Upper lobe of right lung (tissue), 1 donor: Measurements from ENCODE around the gene SPPL2B. TPM values are rescaled to one million over a fixed set of nuclear protein-coding genes. Genes with fewer than 3 reads are reported as not detected.

Experiments
- ATAC-seq: fragments of 200-7000 bp; cut with Tn5 transposase; one replicate; pipeline ENCODE4 v1.9.1; 2020; ENCODE audit warnings: mild to moderate bottlenecking, moderate library complexity
- DNase-seq: peaks from one replicate; pipeline ENCODE4 v3.0.0-alpha.2; 2020
- H3K27ac ChIP-seq: fragments of 200-600 bp; one replicate; pipeline ENCODE4 v1.8.0; 2022
- H3K27me3 ChIP-seq: fragments of 200-600 bp; one replicate; pipeline ENCODE4 v1.8.0; 2022; ENCODE audit warnings: mild to moderate bottlenecking
- H3K36me3 ChIP-seq: fragments of 200-600 bp; one replicate; pipeline ENCODE4 v1.8.0; 2022
- H3K4me1 ChIP-seq: fragments of 200-600 bp; one replicate; pipeline ENCODE4 v1.8.0; 2022
- H3K4me3 ChIP-seq: fragments of 200-600 bp; one replicate; pipeline ENCODE4 v1.8.0; 2022; ENCODE audit warnings: mild to moderate bottlenecking
- H3K9me3 ChIP-seq: fragments of 200-600 bp; one replicate; pipeline ENCODE4 v1.8.0; 2022
- intact Hi-C: fragments of 100-400 bp; cut with DNase I; formaldehyde crosslinking; loops from one replicate; pipeline ENCODE4 v1.11.0; 2022
- total RNA-seq: library from RNA; stranded (reverse); fragmentation: NEBNext Ultra II Directional; extraction: Animal tissue kit (Norgen Biotek cat#: 25700); gene quantifications from one replicate; pipeline ENCODE4 v1.2.1, GENCODE V29; 2021
- TF ChIP-seq, protein P1 (sequence below): fragments of 200-600 bp; IDR thresholded peaks from one replicate; pipeline ENCODE4 v1.8.0; 2022; ENCODE audit warnings: antibody characterized with exemption
- donor health status: DM: no; HTN: yes; CAD: no; lungs with severe emphysema.

SPPL2B gene
- total RNA-seq, 1 donor from 2014 or later: 50.9 TPM

DNA sequence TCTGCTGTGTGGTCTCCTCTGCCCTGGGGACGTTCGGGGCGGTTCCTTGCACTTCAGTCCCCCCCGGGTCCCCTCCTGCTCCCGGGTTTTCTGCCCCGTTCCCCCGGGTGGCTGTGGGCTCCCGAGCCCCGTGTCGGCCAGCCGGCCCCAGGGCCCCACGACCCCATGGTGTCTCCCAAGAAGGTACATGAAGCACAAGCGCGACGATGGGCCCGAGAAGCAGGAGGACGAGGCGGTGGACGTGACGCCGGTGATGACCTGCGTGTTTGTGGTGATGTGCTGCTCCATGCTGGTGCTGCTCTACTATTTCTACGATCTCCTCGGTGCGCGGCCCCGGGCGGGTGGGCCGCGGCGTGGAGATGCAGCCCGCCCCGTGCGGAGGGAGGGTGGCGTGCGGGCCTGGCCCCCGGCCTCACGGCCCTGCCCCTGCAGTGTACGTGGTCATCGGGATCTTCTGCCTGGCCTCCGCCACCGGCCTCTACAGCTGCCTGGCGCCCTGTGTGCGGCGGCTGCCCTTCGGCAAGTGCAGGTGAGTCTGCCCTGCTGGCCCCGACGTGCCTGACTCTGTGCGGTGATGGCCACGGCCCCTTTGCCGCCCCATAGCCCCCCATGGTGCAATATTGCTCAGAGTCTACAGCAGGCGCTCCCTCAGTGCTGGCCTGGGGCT lies 11.3 kb downstream of the SPPL2B start:
- no peak for ATAC-seq
- H3K9me3 ChIP-seq: no peaks in the 10 kb centered on the region
- intact Hi-C loops: no loop called here
- DNase-seq: no peak
- TF ChIP-seq, protein P1, sequence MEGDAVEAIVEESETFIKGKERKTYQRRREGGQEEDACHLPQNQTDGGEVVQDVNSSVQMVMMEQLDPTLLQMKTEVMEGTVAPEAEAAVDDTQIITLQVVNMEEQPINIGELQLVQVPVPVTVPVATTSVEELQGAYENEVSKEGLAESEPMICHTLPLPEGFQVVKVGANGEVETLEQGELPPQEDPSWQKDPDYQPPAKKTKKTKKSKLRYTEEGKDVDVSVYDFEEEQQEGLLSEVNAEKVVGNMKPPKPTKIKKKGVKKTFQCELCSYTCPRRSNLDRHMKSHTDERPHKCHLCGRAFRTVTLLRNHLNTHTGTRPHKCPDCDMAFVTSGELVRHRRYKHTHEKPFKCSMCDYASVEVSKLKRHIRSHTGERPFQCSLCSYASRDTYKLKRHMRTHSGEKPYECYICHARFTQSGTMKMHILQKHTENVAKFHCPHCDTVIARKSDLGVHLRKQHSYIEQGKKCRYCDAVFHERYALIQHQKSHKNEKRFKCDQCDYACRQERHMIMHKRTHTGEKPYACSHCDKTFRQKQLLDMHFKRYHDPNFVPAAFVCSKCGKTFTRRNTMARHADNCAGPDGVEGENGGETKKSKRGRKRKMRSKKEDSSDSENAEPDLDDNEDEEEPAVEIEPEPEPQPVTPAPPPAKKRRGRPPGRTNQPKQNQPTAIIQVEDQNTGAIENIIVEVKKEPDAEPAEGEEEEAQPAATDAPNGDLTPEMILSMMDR: no peak
- H3K27me3 ChIP-seq: no peaks in the 10 kb centered on the region
- no peak overlapping the region for H3K27ac ChIP-seq
- H3K4me3 ChIP-seq: no peak overlapping the region
- no peaks in the 10 kb centered on the region for H3K4me1 ChIP-seq
- H3K36me3 ChIP-seq: no peaks in the 10 kb centered on the region

DNA sequence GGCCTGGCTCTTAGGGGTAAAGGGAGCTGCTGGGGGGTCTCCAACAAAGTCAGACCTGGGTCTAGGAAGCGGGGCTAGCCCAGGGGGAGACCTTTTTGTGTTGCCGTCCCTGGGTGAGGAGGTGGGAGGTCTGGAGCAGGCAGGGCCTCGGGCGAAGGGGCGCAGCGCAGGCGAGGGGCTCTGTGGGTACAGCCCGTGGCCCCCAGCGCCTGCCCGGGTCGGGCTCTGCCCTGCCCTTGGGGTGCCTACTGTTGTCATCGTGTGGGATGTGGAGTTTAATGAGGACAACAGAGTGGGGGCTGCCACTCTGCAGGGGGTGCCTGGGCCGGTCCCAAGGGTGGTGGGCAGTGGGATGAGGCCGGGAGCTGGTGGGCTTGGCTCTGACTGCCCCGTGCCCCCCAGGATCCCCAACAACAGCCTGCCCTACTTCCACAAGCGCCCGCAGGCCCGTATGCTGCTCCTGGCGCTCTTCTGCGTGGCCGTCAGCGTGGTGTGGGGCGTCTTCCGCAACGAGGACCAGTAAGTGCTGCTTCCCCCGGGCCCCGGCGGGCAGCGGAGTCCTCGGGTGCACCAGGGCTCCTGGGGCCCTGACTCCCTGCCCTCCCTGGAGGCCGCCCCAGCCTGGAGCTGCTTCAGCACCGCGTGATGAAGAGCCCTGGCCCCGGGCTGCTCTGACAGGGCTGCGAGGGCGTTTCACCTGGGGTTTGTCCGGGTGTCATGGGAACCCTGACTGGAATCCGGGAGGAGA lies 12.2 kb downstream of the SPPL2B start:
- intact Hi-C loops: no loop called here
- ATAC-seq (no peak), DNase-seq (no peak)
- Histone ChIP-seq H3K4me3 (no peak overlapping the region), H3K36me3 (no peaks in the 10 kb centered on the region), H3K27me3 (no peaks in the 10 kb centered on the region), H3K27ac (no peak overlapping the region), H3K9me3 (no peaks in the 10 kb centered on the region), H3K4me1 (no peaks in the 10 kb centered on the region)
- TF ChIP-seq, protein P1: no peak

DNA sequence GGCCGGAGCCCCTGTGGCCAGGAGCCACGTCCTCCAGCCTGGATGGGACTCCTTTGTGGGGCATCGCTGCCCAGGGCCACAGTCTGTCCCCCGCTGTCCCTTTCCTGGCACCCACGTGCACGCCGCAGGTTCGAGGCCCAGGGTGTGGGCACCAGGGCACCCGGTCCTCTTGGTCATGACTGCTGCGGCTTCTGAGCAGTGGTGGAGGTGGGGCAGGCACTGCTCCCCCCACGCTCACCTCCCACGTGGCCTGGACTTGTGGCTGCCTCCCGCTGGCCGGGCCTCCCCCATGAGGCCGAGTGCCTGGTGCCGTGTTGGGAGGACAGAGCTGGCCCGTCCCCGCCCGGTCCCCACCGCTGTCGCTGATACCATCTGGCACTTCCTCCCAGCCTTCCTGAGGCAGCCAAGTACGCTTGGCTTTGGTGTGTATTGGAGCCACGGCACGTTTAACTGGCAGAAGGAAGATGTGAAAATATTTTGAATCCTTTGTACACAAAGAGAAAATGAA lies 12.8 kb downstream of the SPPL2B start:
- intact Hi-C loops: no loop called here
- TF ChIP-seq, protein P1: no peak

DNA sequence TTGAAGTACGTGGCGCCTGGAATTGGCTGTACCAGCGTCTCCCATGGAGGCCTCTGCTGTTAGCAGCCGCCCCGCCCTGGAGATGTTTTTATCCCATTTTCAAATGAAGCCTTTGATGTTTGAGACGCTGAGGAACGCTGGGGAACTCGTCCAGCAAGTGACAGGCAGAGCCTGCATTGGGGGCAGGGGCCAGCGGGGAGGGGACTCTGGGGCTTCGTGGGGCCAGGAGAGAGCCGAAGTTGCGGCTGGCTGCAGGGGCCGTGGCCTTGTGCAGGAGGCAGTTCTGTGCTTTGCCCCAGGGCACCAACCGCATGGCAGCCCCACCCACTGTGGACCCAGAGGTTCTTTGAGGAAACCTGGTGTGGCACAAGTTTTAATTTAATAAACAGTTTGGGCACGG lies 13.5 kb downstream of the SPPL2B start:
- Histone ChIP-seq H3K36me3 (no peaks in the 10 kb centered on the region), H3K4me3 (no peak overlapping the region), H3K9me3 (no peaks in the 10 kb centered on the region), H3K27me3 (no peaks in the 10 kb centered on the region), H3K4me1 (no peaks in the 10 kb centered on the region), H3K27ac (no peak overlapping the region)
- DNase-seq (no peak), ATAC-seq (no peak)
- TF ChIP-seq, protein P1: no peak
- intact Hi-C loops: no loop called here

More for the DNA sequence above, 12.8 kb downstream of the SPPL2B start:
- Histone ChIP-seq H3K27me3 (no peaks in the 10 kb centered on the region), H3K4me1 (no peaks in the 10 kb centered on the region), H3K27ac (no peak overlapping the region), H3K36me3 (no peaks in the 10 kb centered on the region), H3K9me3 (no peaks in the 10 kb centered on the region), H3K4me3 (no peak overlapping the region)
- DNase-seq (no peak), ATAC-seq (no peak)

DNA sequence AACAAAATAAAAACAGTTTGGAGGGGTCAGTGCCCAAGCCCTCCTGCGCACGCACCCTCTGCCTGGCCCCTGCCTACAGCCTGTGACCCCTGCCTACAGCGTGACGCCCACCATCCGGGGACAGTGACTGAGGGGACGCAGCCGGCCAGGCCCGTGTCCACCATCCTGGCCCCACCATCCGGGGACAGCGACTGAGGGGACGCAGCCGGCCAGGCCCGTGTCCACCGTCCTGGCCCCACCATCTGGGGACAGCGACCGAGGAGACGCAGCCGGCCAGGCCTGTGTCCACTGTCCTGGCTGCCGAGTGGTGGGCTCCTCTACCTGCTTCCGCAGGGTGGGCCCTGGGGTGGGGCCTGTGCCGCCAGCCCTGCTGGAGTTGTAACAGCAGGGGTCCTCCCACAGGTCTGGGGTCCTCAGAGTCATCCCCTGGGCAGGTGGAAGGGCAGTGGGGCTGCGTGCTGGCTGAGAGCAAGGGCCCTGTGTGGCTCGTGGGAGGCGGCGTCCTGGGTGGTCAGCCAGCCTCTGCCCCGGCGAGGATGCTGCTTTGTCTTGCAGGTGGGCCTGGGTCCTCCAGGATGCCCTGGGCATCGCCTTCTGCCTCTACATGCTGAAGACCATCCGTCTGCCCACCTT lies 14.3 kb downstream of the SPPL2B start:
- Histone ChIP-seq H3K27me3 (no peaks in the 10 kb centered on the region), H3K4me1 (no peaks in the 10 kb centered on the region), H3K36me3 (no peaks in the 10 kb centered on the region), H3K4me3 (no peak overlapping the region), H3K9me3 (no peaks in the 10 kb centered on the region), H3K27ac (no peak overlapping the region)
- no peak for DNase-seq
- no peak for ATAC-seq
- intact Hi-C loops: no loop called here
- TF ChIP-seq, protein P1: no peak
